ENCODE results near the gene RARRES1.

GRCh38 chr3:158753854-158754253, 21.6 kb upstream of the RARRES1 start:
- TF ChIP-seq CTCF (conservative IDR thresholded peaks at IDR 0.05; ENCODE audit: low read length) (no peak), EZH2phosphoT487 (IDR thresholded peaks at IDR 0.05; ENCODE audit: borderline replicate concordance, low read depth, low read length) (no peak)
